ENCODE measurements around the gene ABCC1.
A peak's percentile ranks its signal among the peaks of the same experiment; 100 is the strongest.

Gene ABCC1

GRCh38 chr16:15946257-15947044 is 3.0 kb upstream of the ABCC1 start (continued):
- TF ChIP-seq PRDM6 (tag by site-specific recombination; IDR thresholded peaks at IDR 0.05), result peak; percentile 64
- no peak for TF ChIP-seq ZNF148 (tag by site-specific recombination; IDR thresholded peaks at IDR 0.05; ENCODE audit: borderline replicate concordance)
- 0 out of 2 replicates have a peak, but pooled peaks have one; percentile 51 for TF ChIP-seq SP7 (tag by site-specific recombination; IDR thresholded peaks at IDR 0.05)
- TF ChIP-seq SP2 (tag by site-specific recombination; IDR thresholded peaks at IDR 0.05), result no peak
- no peak for TF ChIP-seq REPIN1 (tag by site-specific recombination; IDR thresholded peaks at IDR 0.05; ENCODE audit: low read depth)
- TF ChIP-seq BCL11A (tag by site-specific recombination; IDR thresholded peaks at IDR 0.05; ENCODE audit: low read depth), result no peak
- TF ChIP-seq ZSCAN5A (tag by site-specific recombination; IDR thresholded peaks at IDR 0.05), result no peak
- TF ChIP-seq SP3 (tag by site-specific recombination; IDR thresholded peaks at IDR 0.05), result no peak
- TF ChIP-seq CTCF (tag by site-specific recombination; IDR thresholded peaks at IDR 0.05), result no peak
- no peak for TF ChIP-seq ZNF274 (IDR thresholded peaks at IDR 0.05; ENCODE audit: low read length)
- no peak for TF ChIP-seq ZNF274 (tag by site-specific recombination; IDR thresholded peaks at IDR 0.05; ENCODE audit: borderline replicate concordance)
- no peak for TF ChIP-seq ZNF214 (tag by site-specific recombination; IDR thresholded peaks at IDR 0.05; ENCODE audit: borderline replicate concordance)
- TF ChIP-seq ZNF670 (tag by site-specific recombination; IDR thresholded peaks at IDR 0.05; ENCODE audit: low read depth), result no peak
- TF ChIP-seq SCRT2 (tag by site-specific recombination; IDR thresholded peaks at IDR 0.05), result no peak
- TF ChIP-seq FEZF1 (tag by site-specific recombination; IDR thresholded peaks at IDR 0.05), result peak; percentile 57
- TF ChIP-seq ZNF335 (tag by site-specific recombination; conservative IDR thresholded peaks at IDR 0.05), result 0 out of 2 replicates have a peak, but pooled peaks have one; percentile 12
- TF ChIP-seq INSM2 (tag by site-specific recombination; IDR thresholded peaks at IDR 0.05), result 0 out of 2 replicates have a peak, but pooled peaks have one; percentile 24
- TF ChIP-seq ZNF580 (tag by site-specific recombination; IDR thresholded peaks at IDR 0.05), result no peak
- no peak for TF ChIP-seq ZNF600 (tag by site-specific recombination; IDR thresholded peaks at IDR 0.05)
- TF ChIP-seq ZNF132 (tag by site-specific recombination; IDR thresholded peaks at IDR 0.05; ENCODE audit: borderline replicate concordance), result no peak
- TF ChIP-seq ZNF169 (tag by site-specific recombination; IDR thresholded peaks at IDR 0.05), result no peak
- no peak for TF ChIP-seq HOXD13 (CRISPR knock-in tag; IDR thresholded peaks at IDR 0.05; ENCODE audit: borderline replicate concordance)
- TF ChIP-seq YY1 (tag by site-specific recombination; IDR thresholded peaks at IDR 0.05), result no peak
- TF ChIP-seq ZFP37 (tag by site-specific recombination; IDR thresholded peaks at IDR 0.05), result no peak
- no peak for TF ChIP-seq ZNF571 (tag by site-specific recombination; IDR thresholded peaks at IDR 0.05)
- TF ChIP-seq ZNF558 (tag by site-specific recombination; IDR thresholded peaks at IDR 0.05), result no peak
- no peak for TF ChIP-seq ZNF16 (tag by site-specific recombination; IDR thresholded peaks at IDR 0.05; ENCODE audit: low read depth)
- no peak for TF ChIP-seq ZBTB26 (tag by site-specific recombination; optimal IDR thresholded peaks at IDR 0.05)
- TF ChIP-seq ZXDB (tag by site-specific recombination; IDR thresholded peaks at IDR 0.05), result no peak
- TF ChIP-seq HOXA7 (CRISPR knock-in tag; IDR thresholded peaks at IDR 0.05; ENCODE audit: borderline replicate concordance), result no peak
